GOT3 (cell line): ENCODE results near the gene FFAR2.

Source experiments
- DNase-seq: peaks from one replicate; lab custom pipeline; 2025; ENCODE audit warnings: mixed read lengths; lab: John Stamatoyannopoulos, UW

Gene FFAR2

DNA sequence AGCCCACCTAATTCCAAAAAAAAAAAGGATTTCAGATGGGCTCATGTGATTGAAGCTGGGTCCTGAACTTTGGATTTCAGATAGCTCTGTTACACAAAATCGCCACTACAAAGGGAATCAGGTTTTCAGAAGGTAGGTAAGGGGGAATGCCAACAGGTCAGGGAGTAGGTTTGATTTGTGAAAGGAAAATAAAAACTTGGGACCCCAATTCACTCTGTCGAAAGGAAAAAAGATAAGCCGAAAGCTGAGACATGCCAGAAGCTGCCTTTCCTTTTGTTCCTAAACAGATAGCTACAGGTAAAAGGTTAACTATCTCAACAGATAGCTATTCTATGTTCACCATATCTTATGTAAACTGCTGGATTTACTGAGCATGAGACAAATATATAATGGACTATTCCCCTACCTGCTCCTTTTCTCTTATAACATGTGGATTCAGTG is 38.2 kb downstream of the FFAR2 start:
- DNase-seq = no peak

DNA sequence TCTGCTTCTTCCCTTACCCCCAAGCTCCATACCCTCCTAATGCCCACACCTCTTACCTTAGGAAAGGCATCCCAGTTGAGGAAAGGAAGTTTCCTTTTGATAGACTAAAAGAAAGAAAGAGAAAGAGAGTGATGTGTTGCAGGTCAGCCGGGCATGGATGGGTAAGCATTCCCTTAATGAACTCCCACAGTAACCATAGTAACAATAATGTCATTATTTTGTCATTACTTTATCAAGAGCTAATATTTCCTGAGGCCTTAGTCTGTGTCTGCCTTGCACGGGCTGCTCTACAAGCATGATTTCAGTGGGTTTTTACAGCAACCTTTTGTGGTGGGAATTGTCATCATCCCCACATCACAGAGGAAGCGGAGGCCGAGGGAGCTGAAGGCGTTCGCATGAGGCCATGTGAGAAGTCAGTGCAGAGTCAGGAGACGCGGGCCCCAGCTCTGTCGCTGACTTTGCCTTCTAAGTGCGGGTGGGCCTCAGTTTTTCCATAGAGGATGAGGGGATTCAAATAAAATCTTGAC is 39.7 kb downstream of the FFAR2 start:
- no peak for DNase-seq

- DNase-seq = no peak
Measured at GRCh38 chr19:35488677-35489076, 40.6 kb downstream of the FFAR2 start.

GRCh38 chr19:35490364-35490763 is 42.3 kb downstream of the FFAR2 start, which contains the start of gene KRTDAP:
Gene KRTDAP, minus strand, starts transcription at chr19:35490464. Its CDS starts 22 bp downstream, at chr19:35490442.
- DNase-seq = no peak

GRCh38 chr19:35491836-35492360 is 43.8 kb downstream of the FFAR2 start:
- no peak for DNase-seq

- no peak for DNase-seq
Measured at GRCh38 chr19:35493971-35494370, 45.9 kb downstream of the FFAR2 start.

DNA sequence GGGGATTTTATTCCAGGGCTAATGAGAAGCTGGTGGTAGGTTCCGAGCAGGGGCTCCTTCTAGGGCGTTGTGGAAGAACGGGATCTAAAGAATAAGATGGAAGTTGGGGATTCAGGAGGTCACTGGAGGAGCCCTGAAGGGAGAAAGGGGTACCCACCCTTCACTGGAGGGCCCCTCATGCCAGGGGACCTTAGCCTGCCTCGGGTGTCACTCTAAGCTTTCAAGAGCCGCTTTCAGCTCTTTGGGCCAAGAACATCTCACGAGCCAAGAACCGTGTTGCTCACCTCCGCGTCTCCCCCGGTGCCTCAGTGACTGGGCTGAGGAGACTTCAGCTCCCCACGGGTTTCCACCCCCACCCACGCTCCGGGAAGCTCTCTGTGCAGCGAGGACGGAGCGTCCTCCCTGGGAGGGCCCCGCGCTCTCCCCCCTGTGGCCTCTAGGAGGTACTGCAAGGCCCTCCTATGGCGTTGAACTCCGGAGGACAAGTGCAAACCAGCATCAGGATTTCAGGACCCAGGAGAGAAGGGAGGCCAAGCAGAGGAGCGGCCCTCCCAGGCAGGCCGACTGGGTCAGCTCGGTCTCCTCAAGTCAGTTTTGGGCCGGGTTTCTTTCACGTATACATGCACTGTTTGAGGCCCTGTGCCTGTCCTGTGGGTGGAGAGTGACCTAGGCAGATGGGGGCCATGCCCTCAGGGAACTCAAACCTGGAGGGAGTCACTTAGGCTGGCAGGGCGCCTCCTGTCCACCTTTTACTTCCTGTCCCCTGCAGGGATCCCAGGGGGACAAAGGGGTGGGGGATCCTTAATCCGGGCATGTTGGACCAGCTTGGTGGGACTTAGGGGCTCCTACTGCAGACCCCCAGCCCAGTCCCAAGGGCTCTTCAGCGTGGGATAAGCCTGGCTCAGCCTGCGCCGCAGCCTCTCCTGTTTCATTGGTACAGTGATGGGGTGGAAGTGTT is 47.3 kb downstream of the FFAR2 start:
- DNase-seq = peak; percentile 32

GRCh38 chr19:35497406-35497805 is 49.3 kb downstream of the FFAR2 start:
- no peak for DNase-seq

DNA sequence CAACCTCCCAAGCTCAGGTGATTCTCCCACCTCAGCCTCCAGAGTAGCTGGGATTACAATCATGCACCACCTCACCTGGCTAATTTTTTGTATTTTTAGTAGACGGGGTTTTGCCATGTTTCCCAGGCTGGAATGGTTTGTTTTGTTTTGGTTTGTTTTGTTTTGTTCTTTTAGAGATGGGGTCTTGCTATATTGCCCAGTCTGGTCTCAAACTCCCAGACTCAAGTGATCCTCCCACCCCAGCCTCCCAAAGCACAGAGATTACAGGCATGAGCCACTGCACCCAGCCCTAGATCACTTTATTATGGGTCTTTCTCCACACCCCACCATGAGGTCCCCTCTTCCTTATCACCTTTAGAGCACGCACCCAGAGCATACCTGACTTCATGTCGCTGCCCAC is 50.2 kb downstream of the FFAR2 start:
- no peak for DNase-seq

GRCh38 chr19:35498984-35499527 is 51.0 kb downstream of the FFAR2 start:
- DNase-seq = no peak

GRCh38 chr19:35500611-35501010 is 52.6 kb downstream of the FFAR2 start:
- no peak for DNase-seq
